Liver (tissue), 9 donors: Measurements from ENCODE around the gene CCAR1. TPM values are rescaled to one million over a fixed set of nuclear protein-coding genes. Genes with fewer than 3 reads are reported as not detected.

Source experiments
- DNase-seq: peaks from one replicate; pipeline ENCODE4 v3.0.0-alpha.2; 2017; ENCODE audit warnings: low spot score
- H3K27ac ChIP-seq, 2 donors: one replicate each; pipeline ENCODE4 v1.7.0; 2013; ENCODE audit warnings: inconsistent platforms in 2 of 2, low read length in 2 of 2, control low read depth in 1 of 2, low read depth in 1 of 2, mild to moderate bottlenecking in 1 of 2
- H3K27me3 ChIP-seq, 4 donors: one replicate each; pipeline versions ENCODE4 v1.6.1 to v1.7.0; 2013; ENCODE audit warnings: low read length in 3 of 4, inconsistent platforms in 1 of 4, mild to moderate bottlenecking in 1 of 4, moderate library complexity in 1 of 4; ENCODE audit not compliant: control insufficient read depth in 4 of 4, insufficient read depth in 4 of 4
- H3K36me3 ChIP-seq, 4 donors: one replicate each; pipeline versions ENCODE4 v1.6.1 to v1.7.0; 2013; ENCODE audit warnings: low read length in 3 of 4, mild to moderate bottlenecking in 3 of 4, low read depth in 1 of 4, moderate library complexity in 1 of 4; ENCODE audit not compliant: control insufficient read depth in 4 of 4, insufficient read depth in 3 of 4
- H3K4me1 ChIP-seq, 4 donors: one replicate each; pipeline versions ENCODE4 v1.6.1 to v1.7.0; 2013; ENCODE audit warnings: low read length in 3 of 4, mild to moderate bottlenecking in 3 of 4, moderate library complexity in 1 of 4; ENCODE audit not compliant: control insufficient read depth in 4 of 4, insufficient read depth in 4 of 4
- H3K4me3 ChIP-seq, 3 donors: one replicate each; pipeline versions ENCODE4 v1.6.1 to v1.7.0; 2013; ENCODE audit warnings: low read length in 3 of 3, control low read depth in 1 of 3, low read depth in 1 of 3, mild to moderate bottlenecking in 1 of 3
- H3K9ac ChIP-seq, 2 donors: one replicate each; pipeline ENCODE4 v1.7.0; 2013; ENCODE audit warnings: low read length in 2 of 2, mild to moderate bottlenecking in 2 of 2, moderate library complexity in 2 of 2, control low read depth in 1 of 2, low read depth in 1 of 2
- H3K9me3 ChIP-seq, 4 donors: one replicate each; pipeline versions ENCODE4 v1.6.1 to v1.7.0; 2013; ENCODE audit warnings: low read length in 3 of 4; ENCODE audit not compliant: control insufficient read depth in 4 of 4
- CTCF ChIP-seq: fragments of 150-350 bp; IDR thresholded peaks from 2 replicates; pipeline ENCODE4 v1.5.1; 2017; ENCODE audit warnings: improper control_type of control experiment, low read depth, low read length; ENCODE audit not compliant: missing input control
- EGR1 ChIP-seq, 2 donors: IDR thresholded peaks; 2 replicates each; pipeline ENCODE4 v1.6.1; 2016 to 2018; ENCODE audit warnings: antibody characterized with exemption in 2 of 2, low read depth in 2 of 2
- FOXA1 ChIP-seq: IDR thresholded peaks from 2 replicates; pipeline ENCODE4 v1.6.1; 2016; ENCODE audit warnings: antibody characterized with exemption
- FOXA2 ChIP-seq: IDR thresholded peaks from 2 replicates; pipeline ENCODE4 v1.6.1; 2016; ENCODE audit warnings: antibody characterized with exemption
- GABPA ChIP-seq, 2 donors: IDR thresholded peaks in 1 of 2; conservative IDR thresholded peaks in 1 of 2; 2 replicates each; pipeline ENCODE4 v1.6.1; 2016; ENCODE audit warnings: antibody characterized with exemption in 2 of 2, mild to moderate bottlenecking in 1 of 2, moderate library complexity in 1 of 2
- HNF4A ChIP-seq, 2 donors: conservative IDR thresholded peaks; 2 replicates each; pipeline ENCODE4 v1.6.1; 2016; ENCODE audit warnings: antibody characterized with exemption in 2 of 2, mild to moderate bottlenecking in 2 of 2
- HNF4G ChIP-seq: IDR thresholded peaks from 2 replicates; pipeline ENCODE4 v1.6.1; 2016; ENCODE audit warnings: antibody characterized with exemption
- JUND ChIP-seq, 2 donors: IDR thresholded peaks; 2 replicates each; pipeline ENCODE4 v1.6.1; 2016; ENCODE audit warnings: antibody characterized with exemption in 2 of 2
- NR2F2 ChIP-seq: IDR thresholded peaks from 2 replicates; pipeline ENCODE4 v1.6.1; 2016; ENCODE audit warnings: antibody characterized with exemption
- RAD21 ChIP-seq, 2 donors: IDR thresholded peaks; 2 replicates each; pipeline ENCODE4 v1.6.1; 2016; ENCODE audit warnings: antibody characterized with exemption in 2 of 2, mild to moderate bottlenecking in 2 of 2
- RXRA ChIP-seq, 2 donors: IDR thresholded peaks; 2 replicates each; pipeline ENCODE4 v1.6.1; 2017 to 2018; ENCODE audit warnings: antibody characterized with exemption in 2 of 2, mild to moderate bottlenecking in 1 of 2
- YY1 ChIP-seq: IDR thresholded peaks from 2 replicates; pipeline ENCODE4 v1.6.1; 2016; ENCODE audit warnings: antibody characterized with exemption, mild to moderate bottlenecking
- WGBS: extraction: QIAGEN DNeasy Blood & Tissue Kit; methylation state at CpG from one replicate; pipeline ENCODE4 v1.1.7; 2013; 5-methylcytosine and 5-hydroxymethylcytosine counted together
- polyA plus RNA-seq, 2 donors: library from polyadenylated mRNA; stranded (reverse) in 1 of 2; unstranded in 1 of 2; fragments of 200-250 nt in 1 of 2; fragments of >200 nt in 1 of 2; fragmentation: Nextera tagmentation in 1 of 2; extraction: Ambion mirVana in 1 of 2; gene quantifications; one replicate each; pipeline versions ENCODE4 v1.2.1 to v1.2.3, GENCODE V29; 2013 to 2015
- total RNA-seq, 2 donors: library from RNA; depleted of rRNA; stranded (reverse); fragments of >200 nt; gene quantifications; one replicate each; pipeline ENCODE4 v1.2.3, GENCODE V29; 2014
- TF ChIP-seq, protein P1 (sequence below): IDR thresholded peaks from 2 replicates; pipeline ENCODE4 v1.6.1; 2016; ENCODE audit warnings: antibody characterized with exemption
- TF ChIP-seq, protein P2 (sequence below): IDR thresholded peaks from 2 replicates; pipeline ENCODE4 v1.6.1; 2016; ENCODE audit warnings: antibody characterized with exemption, mild to moderate bottlenecking
- TF ChIP-seq, protein P3 (sequence below): IDR thresholded peaks from 2 replicates; pipeline ENCODE4 v1.6.1; 2016; ENCODE audit warnings: antibody characterized with exemption
- TF ChIP-seq, protein P4 (sequence below): IDR thresholded peaks from 2 replicates; pipeline ENCODE4 v1.6.1; 2016; ENCODE audit warnings: antibody characterized with exemption
- donor health status: healthy.
- donor health status: healthy.
- donor health status: healthy.
- donor health status: healthy.
- donor health status: healthy.

The CCAR1 gene
- total and polyA plus RNA-seq, 4 donors = 10.5 to 27.5 (median 19.8) TPM

- TF ChIP-seq, protein P1, sequence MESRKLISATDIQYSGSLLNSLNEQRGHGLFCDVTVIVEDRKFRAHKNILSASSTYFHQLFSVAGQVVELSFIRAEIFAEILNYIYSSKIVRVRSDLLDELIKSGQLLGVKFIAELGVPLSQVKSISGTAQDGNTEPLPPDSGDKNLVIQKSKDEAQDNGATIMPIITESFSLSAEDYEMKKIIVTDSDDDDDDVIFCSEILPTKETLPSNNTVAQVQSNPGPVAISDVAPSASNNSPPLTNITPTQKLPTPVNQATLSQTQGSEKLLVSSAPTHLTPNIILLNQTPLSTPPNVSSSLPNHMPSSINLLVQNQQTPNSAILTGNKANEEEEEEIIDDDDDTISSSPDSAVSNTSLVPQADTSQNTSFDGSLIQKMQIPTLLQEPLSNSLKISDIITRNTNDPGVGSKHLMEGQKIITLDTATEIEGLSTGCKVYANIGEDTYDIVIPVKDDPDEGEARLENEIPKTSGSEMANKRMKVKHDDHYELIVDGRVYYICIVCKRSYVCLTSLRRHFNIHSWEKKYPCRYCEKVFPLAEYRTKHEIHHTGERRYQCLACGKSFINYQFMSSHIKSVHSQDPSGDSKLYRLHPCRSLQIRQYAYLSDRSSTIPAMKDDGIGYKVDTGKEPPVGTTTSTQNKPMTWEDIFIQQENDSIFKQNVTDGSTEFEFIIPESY = no peak
- TF ChIP-seq HNF4G (no peak), GABPA (IDR thresholded peaks at IDR 0.05 in 1 of 2, conservative IDR thresholded peaks at IDR 0.05 in 1 of 2) (no peak), NR2F2 (no peak)
Measured at GRCh38 chr10:68828833-68829232, 107.8 kb downstream of the CCAR1 start (continued).

- Histone ChIP-seq H3K36me3 (no peaks in the 10 kb centered on the region), H3K9me3 (no peaks in the 10 kb centered on the region), H3K9ac (no peak overlapping the region), H3K4me1 (peaks cover 2 to 10% (median 7%) of the 10 kb centered on the region in 4 donors), H3K4me3 (no peak overlapping the region), H3K27ac (no peak overlapping the region), H3K27me3 (no peaks in the 10 kb centered on the region)
- TF ChIP-seq RXRA (IDR thresholded peaks at IDR 0.05) = no peak
- no peak for TF ChIP-seq RAD21 (IDR thresholded peaks at IDR 0.05)
- TF ChIP-seq EGR1 (IDR thresholded peaks at IDR 0.05; ENCODE audit: low read depth in 2 of 2) = no peak
- no peak for TF ChIP-seq FOXA2
- TF ChIP-seq FOXA1 = no peak
- no peak for TF ChIP-seq CTCF
- TF ChIP-seq HNF4G = no peak
- TF ChIP-seq, protein P2, sequence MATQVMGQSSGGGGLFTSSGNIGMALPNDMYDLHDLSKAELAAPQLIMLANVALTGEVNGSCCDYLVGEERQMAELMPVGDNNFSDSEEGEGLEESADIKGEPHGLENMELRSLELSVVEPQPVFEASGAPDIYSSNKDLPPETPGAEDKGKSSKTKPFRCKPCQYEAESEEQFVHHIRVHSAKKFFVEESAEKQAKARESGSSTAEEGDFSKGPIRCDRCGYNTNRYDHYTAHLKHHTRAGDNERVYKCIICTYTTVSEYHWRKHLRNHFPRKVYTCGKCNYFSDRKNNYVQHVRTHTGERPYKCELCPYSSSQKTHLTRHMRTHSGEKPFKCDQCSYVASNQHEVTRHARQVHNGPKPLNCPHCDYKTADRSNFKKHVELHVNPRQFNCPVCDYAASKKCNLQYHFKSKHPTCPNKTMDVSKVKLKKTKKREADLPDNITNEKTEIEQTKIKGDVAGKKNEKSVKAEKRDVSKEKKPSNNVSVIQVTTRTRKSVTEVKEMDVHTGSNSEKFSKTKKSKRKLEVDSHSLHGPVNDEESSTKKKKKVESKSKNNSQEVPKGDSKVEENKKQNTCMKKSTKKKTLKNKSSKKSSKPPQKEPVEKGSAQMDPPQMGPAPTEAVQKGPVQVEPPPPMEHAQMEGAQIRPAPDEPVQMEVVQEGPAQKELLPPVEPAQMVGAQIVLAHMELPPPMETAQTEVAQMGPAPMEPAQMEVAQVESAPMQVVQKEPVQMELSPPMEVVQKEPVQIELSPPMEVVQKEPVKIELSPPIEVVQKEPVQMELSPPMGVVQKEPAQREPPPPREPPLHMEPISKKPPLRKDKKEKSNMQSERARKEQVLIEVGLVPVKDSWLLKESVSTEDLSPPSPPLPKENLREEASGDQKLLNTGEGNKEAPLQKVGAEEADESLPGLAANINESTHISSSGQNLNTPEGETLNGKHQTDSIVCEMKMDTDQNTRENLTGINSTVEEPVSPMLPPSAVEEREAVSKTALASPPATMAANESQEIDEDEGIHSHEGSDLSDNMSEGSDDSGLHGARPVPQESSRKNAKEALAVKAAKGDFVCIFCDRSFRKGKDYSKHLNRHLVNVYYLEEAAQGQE = no peak
- TF ChIP-seq, protein P3, sequence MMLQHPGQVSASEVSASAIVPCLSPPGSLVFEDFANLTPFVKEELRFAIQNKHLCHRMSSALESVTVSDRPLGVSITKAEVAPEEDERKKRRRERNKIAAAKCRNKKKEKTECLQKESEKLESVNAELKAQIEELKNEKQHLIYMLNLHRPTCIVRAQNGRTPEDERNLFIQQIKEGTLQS = no peak
- no peak for TF ChIP-seq YY1
- no peak for TF ChIP-seq HNF4A (conservative IDR thresholded peaks at IDR 0.05)
- TF ChIP-seq JUND (IDR thresholded peaks at IDR 0.05) = no peak
- TF ChIP-seq, protein P4, sequence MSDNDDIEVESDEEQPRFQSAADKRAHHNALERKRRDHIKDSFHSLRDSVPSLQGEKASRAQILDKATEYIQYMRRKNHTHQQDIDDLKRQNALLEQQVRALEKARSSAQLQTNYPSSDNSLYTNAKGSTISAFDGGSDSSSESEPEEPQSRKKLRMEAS = no peak
- TF ChIP-seq NR2F2 = no peak
- TF ChIP-seq GABPA (IDR thresholded peaks at IDR 0.05 in 1 of 2, conservative IDR thresholded peaks at IDR 0.05 in 1 of 2) = no peak
- DNase-seq = no peak
- 76% methylated on average over 6 of the region's 6 CpGs for WGBS
Measured at GRCh38 chr10:68829521-68829920, 108.5 kb downstream of the CCAR1 start.
